NCI-H2029 treated with DMSO at 0.1 percent for 48 hours (cell line): ENCODE measurements around the gene TMEM41A.
A peak's percentile ranks its signal among the peaks of the same experiment; 100 is the strongest.
"Not testable (repeated sequence)": the region's sequence is repeated elsewhere in the genome, so short reads cannot be mapped to it uniquely, and the experiment has no call there.

ENCODE experiments used
- DNase-seq: peaks from one replicate; lab custom pipeline; 2025; lab: John Stamatoyannopoulos, UW

TMEM41A gene

DNA sequence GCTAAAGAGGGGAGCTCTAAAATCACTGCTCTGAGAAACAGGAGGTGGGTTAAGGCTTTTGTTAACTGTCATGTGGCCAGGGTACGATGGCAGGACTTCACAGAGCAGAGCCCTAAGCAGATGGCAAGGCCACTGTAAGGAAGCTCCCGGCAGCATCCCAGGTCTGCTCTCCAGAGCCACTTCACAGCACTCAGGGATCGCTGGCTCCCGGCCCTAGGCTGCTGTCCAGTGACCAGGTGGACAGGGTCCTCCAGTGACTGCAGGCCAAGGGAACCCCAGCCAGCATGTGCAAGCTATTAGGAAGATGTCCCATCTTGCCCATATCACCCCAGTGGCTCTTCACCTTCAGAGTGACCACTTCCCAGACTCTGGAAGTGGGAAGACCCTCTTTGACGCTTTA is 10.4 kb downstream of the TMEM41A start:
- DNase-seq = no peak

DNA sequence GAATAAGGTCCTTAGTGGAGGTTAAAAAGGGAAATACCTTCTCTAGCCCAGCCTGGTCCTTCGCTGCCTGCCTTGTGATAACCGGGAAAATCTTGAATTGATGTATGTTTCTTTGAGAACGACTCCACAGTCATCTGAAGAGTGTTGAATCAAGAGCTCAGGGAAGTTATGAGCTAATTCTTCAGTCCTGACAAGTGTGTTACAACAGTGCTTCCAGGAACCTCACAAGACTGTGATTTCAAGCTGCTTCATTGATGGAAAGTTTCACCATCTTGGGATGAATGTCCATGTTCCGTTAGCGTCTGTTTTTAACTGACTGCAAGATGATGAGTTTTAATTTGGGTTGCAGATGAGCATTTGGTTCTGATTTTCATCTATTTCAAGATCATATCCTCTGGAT is 12.4 kb downstream of the TMEM41A start:
- no peak for DNase-seq

DNA sequence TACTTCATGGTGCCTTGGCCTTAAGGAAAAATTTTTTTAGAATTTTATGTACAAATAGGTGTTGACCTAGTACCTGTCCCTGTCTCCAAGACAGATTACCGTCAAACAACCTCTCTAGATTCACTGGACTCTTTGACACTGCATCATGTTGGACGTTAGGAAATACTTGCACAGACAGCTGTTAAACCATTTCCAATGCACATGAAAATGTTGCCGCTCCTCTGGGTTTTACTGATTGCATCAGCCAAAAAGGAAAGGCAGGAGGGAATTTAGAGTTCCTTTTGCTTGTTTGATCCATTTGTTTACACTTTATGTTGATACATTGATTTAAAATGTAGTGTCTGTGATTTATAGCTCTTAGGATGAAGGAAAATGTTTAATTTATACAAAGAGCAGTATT is 14.5 kb downstream of the TMEM41A start:
- DNase-seq = no peak

DNA sequence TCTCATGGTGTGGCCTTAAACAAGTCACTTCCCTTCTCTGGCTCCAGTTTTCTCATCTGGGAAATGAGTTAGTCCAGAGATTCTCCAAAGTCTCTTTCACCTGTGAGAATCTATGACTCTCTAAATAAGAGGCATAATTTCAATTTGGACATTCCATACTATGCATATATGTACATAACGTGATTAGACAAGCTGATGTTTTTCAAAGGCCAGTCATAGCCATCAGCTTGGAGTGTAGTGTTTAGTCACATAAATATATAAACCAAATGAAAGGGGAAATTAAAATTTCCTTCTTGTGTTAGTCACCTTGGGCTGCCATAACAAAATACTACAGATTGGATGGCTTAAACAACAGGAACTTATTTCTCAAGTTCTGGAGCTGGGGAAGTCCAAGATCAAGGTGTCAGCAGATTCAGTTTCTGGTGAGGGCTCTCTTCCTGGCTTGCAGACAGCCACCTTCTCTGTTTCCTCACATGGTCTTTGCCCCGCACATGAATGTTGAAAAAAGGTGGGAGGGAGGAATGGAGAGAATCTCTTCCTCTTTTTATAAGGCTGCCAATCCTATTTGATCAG is 19.4 kb downstream of the TMEM41A start:
- no peak for DNase-seq

DNA sequence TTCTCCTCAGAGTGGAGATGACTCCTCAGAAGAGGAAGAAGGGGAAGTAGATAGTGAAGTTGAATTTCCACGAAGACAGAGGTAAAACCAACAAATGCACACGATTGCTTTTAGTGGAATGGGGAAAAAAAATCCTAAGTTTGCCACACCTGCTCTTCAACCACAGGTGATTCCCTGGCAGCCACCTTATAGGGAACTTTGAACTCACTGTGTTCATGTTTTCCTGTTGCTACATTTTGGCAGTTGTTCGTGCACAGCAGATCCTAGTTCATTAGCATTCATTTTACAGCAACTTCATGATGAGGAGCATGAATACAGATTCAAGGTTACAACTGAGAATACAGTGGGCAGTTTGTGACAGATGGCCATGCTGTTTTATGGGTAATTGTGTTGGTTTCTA is 21.5 kb downstream of the TMEM41A start:
- no peak for DNase-seq

DNA sequence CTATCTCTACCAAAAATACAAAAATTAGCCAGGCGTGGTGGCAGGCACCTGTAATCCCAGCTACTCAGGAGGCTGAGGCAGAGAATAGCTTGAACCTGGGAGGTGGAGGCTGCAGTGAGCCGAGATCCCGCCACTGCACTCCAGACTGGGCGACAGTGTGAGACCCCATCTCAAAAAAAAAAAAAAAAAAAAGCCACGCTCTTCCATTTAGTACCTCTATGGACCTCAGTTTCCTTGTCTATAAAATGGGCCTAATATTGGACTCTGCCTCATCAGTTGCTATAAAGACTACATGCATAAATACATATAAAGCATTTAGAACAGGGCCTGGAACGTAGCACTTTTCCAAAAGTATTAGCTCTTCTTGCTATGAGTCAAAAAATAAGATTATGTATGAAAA is 23.9 kb downstream of the TMEM41A start:
- not testable (repeated sequence) for DNase-seq

DNA sequence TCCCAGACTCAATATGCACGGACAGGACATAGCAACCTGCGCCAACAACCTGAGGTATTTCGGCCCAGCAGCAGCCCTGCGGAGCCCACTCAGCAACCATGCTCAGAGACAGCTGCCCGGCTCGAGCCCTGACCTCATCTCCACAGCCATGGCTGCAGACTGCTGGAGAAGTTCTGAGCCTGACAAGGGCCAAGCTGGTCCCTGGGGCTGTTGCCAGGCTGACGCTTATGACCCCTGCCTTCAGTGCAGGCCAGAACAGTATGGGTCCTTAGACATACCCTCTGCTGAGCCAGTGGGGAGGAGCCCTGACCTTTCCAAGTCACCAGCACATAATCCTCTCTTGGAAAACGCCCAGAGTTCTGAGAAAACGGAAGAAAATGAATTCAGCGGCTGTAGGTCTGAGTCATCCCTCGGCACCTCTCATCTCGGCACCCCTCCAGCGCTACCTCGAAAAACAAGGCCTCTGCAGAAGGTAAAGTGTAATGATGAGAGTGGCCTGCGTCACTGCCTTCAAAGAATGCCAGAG is 25.5 kb downstream of the TMEM41A start:
- no peak for DNase-seq

DNA sequence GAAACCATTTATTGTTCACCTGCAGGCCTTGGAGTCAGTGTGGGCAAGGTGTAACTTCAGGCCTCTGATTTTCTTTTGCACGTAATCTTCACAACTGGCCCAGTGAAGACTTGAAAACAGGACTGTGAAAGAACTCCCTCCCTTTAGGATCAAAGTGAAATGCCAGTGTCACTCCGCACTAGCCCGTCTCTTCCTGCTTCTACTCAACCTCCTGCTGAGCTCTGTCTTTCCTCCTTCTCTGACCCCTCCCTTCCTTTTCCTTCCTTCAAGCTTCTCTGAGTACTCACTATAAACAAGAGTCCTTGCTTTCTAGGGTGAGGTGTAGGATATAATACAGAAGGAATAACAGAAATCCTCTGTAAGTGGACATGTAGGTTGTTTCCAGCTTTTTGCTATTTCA is 28.5 kb downstream of the TMEM41A start:
- no peak for DNase-seq

DNA sequence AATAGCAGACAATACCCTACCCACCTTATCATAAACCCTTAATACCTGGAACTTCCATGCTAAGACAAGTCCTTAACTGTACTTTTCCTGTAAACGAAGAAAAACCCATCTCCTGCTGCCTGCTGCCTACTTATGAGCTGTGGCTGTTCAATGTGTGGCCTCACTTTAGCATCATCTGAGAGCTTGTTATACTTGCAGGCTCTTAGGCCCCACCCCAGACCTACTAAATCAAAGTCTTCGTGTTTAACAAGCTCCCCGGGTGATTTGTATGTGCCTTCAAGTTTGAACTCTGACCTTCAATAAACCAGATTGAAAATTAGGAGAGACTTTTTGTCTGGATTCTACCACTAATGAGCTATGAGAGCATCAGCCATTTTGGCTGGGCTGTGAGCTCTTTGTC is 29.3 kb downstream of the TMEM41A start:
- DNase-seq = no peak

DNA sequence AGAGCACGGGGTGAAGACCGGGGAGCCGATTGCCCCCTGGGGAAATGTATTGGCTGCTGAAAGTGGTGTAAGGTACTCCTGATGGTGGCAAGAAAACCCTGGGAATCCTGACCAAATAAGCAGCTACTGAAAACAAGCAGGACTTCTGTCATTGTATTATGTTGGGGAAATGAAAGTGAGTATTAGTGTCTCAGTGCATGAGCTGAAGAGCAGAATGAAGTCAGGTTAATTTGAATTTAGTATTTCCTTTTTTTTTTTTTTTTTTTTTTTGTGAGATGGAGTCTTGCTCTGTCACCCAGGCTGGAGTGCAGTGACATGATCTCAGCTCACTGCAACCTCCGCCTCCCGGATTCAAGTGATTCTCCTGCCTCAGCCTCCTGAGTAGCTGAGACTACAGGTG is 32.7 kb downstream of the TMEM41A start:
- not testable (repeated sequence) for DNase-seq

DNA sequence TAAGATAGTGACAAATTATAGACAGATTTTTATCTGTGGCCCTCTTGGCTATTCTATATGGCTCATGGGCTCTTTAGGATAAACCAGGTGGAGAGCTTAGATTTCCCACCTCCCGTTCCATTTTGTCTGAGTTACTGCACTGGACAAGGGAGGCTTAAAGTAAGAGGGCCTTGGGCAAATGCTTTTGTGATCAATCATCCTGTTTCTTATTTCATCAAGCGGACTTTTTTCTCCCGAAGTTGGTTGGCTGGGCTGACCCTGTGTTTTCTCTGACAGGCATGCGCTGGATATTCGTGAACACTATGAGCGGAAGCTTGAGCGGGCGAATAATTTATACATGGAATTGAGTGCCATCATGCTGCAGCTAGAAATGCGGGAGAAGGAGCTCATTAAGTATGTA is 33.4 kb downstream of the TMEM41A start:
- no peak for DNase-seq

DNA sequence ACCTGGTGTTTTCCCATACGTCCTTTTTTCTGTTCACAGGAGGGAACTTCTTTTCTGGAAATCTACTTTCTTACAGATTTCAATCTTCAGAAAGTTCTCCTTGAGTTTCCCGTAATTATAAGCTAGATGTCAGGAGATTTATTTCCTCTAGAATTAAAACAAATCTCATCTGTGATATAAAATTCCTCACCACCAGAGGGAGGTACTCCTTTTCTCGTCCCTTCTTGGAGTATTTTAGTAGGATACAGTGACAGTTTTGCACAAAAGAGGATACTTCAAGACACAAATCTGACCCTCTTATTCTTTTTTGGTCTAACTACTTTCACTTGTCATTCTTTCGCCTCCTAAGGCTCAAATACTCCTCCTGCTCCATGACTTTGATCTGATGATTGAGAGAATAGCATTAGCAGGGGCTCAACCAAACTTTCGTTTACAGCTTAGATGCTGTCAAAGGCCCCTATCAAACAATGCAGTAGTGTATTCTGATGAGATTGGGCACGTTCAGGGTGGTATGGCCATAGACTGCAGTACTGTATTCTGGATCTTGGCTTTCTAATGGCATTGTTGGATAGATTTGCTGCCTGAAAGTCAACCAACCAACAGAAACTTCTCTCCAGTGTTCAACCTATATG is 38.0 kb downstream of the TMEM41A start:
- DNase-seq = no peak

DNA sequence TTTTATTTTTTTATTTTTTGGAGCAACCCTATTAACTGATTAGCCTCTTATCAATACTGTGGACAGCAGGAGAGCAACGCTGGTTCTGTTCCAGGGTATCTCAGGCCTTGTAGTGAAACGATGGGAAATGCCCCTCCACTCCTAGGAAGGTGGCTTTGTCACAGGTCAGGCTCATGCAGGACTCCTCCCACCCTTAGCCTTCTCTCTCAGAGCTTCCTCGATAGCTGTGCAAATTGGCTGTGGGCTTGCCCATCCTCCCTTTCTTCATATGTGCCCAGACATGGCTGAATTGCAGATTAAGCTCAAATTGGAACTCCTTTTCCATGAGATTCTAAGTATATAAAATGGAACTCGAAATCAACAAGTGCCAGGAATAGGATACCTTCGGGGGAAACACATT is 38.5 kb downstream of the TMEM41A start:
- no peak for DNase-seq

DNA sequence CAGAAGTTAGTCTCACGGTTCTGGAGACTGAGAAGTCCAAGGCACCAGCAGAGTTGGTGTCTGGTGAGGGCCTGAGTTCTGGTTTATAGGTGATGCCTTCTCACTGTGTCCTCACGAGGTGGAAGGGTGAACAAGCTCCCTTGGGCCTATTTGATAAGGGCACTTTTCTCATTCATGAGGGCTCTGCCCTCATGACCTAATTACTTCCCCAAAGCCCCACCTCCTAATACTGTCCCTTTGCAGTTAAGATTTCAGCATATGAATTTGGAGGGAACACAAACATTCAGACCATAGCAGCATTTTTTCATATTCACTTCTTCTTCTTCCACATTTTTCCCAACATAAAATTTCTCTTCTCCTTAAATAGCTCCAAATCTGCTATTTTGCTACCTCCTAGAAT is 41.5 kb downstream of the TMEM41A start:
- DNase-seq = no peak

DNA sequence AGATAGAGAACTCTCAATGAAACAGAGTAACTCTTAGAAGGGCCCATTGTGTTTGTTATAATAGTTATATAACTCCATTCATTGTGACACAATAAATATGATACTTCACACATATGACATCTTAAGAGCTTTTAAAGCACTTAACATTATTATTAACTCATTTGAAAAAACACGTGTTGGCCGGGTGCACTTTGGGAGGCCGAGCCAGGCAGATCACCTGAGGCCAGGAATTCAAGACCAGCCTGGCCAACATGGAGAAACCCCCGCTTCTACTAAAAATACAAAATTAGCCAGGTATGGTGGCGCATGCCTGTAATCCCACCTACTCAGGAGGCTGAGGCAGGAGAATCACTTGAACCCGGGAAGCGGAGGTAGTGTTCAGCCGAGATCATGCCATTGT is 47.4 kb downstream of the TMEM41A start:
- DNase-seq = not testable (repeated sequence)

DNA sequence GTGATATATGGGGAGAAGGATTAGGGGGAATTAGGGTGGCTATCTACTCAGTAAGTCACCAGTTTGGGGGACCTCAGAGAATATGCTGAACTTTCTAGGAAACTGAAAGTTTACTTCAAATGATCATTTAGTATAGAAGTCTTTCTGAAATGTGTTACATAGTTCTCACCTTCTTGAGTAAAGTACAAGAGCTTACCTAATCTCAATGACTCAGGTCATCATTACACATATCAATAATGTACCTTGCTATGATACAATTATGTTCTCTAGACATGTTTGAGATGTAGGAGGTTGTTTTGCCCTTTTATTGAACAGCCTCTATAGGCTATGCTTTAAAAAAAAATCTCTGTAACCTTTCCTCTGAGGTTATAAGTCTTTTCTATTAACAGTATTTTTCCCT is 50.7 kb downstream of the TMEM41A start:
- DNase-seq = no peak

DNA sequence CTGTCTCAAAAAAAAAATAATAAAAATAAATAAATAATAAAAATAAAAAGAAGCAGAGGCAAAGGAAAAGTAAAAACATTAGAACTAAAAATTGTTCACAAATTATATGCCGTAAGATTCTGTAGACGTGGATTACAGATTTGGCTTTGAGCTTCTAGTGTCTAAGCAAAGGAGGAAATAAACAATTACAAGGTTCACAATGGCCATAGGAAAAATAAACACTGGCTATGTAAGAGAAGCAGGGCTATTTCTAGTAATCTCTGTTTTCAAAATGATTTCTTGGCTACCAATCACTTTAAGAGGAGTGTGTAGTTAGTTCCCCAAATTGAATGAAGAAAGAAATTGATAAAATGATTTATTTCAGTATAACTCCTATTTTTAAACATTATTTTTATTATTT is 54.5 kb downstream of the TMEM41A start:
- no peak for DNase-seq

DNA sequence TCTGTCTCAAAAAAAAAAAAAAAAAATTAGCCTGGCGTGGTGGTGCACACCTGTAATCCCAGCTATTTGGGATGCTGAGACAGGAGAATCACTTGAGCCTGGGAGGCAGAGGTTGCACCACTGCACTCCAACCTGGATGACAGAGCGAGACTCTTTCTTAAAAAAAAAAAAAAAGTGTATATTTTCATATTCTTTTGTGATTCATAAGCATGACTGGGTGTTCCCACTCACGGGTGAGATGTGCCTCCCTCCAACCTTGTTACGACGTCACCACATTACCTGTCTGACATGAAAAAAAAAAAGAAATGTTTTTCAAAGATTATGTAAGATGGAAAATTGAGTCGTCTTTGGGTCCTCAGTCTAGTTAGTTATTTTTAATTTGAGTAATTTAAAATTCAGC is 56.8 kb downstream of the TMEM41A start:
- no peak for DNase-seq

DNA sequence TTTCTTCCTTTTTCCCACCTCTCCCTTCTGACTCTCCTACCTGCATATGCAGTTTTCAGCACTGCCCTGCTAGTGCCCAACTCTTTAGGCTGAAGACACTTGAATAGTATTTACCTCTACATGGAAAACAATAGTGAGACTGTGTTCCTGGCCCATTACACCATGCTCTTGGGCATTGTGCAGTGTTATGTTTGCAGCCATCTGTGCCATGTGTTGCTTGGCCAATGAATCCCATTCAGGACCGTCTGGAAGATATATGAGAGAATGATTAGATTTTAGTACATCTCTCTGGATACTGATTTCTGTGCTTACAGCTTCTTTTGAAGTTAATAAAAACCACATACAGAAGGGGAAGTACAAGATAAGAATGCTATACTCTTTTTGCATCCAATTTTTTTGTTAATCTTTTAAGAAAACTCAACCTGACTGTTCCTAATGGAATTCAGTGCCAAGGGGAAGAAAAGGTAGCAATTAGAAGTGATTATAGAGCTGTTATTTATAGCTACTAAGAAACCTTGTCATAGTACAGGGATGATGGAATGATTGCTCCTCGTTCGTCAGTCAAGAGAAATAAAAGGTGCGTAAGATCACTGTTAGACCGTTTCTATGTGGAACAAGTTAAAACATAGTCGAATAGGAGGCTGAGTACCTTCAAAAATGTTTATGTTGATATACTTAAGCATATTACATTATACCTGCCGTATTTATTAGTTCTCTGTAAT is 58.9 kb downstream of the TMEM41A start:
- peak; percentile 16 for DNase-seq
